Stimulated activated CD4-positive, alpha-beta T cell treated with anti-CD3 and anti-CD28 coated beads, TNF-alpha, amount 100 ng/mL, for 4 hours (primary cell): ENCODE data around the gene ARHGAP18.

Source experiments
- DNase-seq, 3 experiments: peaks; one replicate each; pipeline ENCODE4 v3.0.0-alpha.2; 2020; ENCODE audit warnings: low read depth in 3 of 3

ARHGAP18 gene

GRCh38 chr6:129719692-129720091, 9.7 kb upstream of the ARHGAP18 start:
- no peak for DNase-seq

- DNase-seq = no peak
Observed at GRCh38 chr6:129717277-129717676, 7.3 kb upstream of the ARHGAP18 start.

- DNase-seq = no peak
Observed at GRCh38 chr6:129713806-129714333, 3.9 kb upstream of the ARHGAP18 start.

GRCh38 chr6:129711271-129711631, 1.3 kb upstream of the ARHGAP18 start:
- no peak for DNase-seq

- DNase-seq = no peak
Observed at GRCh38 chr6:129710450-129711270, 683 bp upstream of the ARHGAP18 start.

DNA sequence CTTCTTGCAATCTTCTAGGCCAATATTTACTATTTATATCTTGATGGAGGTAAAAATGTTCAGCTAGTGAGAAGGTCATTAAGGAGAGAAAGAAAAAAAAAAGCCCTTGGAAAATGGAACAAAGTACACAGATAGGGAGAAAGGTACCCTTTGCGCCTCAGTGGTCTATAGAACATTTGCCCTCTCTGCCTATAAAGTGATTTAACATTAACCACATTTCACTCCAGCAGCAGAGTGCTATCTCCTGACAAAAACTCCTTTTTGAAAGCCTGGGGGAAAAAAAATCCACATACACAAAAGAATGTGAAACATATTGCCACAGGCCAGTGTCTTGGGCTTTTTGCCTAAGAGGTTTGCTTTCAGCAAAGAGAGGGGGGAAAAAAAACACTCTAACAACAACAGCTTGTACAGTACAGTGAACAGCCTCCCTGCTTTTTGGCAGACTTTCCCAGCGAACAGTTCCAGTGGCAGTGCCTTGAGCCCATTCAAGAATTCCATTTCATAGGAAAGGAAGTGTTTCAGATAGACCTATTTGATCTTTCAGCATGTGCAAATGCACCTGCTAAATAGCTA, 695 bp downstream of the ARHGAP18 start:
- DNase-seq = no peak

GRCh38 chr6:129708496-129709195, 1.3 kb downstream of the ARHGAP18 start:
- no peak for DNase-seq

- no peak for DNase-seq
Observed at GRCh38 chr6:129707882-129708495, 2.0 kb downstream of the ARHGAP18 start.

GRCh38 chr6:129707028-129707427, 2.9 kb downstream of the ARHGAP18 start:
- DNase-seq = no peak

GRCh38 chr6:129705212-129705611, 4.8 kb downstream of the ARHGAP18 start:
- no peak for DNase-seq

DNA sequence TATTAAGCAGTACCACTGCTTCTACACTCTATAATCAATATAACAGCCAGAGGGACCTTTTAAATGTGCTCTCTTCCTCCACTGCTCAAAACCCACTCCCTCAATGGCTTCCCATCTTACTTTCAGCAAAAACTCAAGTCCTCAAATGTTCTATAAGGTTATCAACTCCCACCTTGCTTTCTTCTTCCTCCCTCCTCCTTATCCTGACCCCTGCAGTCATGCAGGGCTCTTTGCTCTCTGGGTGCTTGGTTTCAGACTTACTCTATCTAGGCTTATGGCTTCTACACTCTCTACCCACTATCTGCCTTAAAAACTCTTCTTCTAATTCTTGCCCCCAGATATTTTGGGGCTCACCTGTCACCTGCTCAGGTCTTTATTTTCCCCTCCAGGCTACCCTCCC, 5.3 kb downstream of the ARHGAP18 start:
- DNase-seq = no peak

- DNase-seq = no peak
Observed at GRCh38 chr6:129701721-129702455, 8.1 kb downstream of the ARHGAP18 start.

DNA sequence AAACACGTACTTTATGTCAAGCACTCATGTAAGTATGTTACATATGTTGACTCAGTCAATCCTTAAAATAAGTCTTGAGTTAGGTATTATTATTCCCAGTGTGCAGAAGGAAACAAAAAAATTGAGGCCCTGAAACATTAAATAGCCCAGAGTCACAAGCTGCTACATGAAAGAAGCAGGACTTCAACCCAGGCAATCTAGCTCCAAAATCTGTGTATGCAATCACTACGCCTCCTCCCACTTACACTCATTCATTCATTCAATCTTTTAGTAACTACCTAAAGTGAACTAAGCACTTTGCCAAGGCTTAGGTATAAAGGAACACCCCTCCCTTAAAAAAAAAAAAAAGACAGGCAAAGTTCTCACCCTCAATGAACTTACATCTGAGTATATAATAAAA, 9.3 kb downstream of the ARHGAP18 start:
- DNase-seq = no peak

GRCh38 chr6:129699659-129700058, 10.3 kb downstream of the ARHGAP18 start:
- DNase-seq = no peak

- DNase-seq = no peak
Observed at GRCh38 chr6:129698430-129698829, 11.5 kb downstream of the ARHGAP18 start.

- no peak for DNase-seq
Observed at GRCh38 chr6:129697788-129698187, 12.2 kb downstream of the ARHGAP18 start.

DNA sequence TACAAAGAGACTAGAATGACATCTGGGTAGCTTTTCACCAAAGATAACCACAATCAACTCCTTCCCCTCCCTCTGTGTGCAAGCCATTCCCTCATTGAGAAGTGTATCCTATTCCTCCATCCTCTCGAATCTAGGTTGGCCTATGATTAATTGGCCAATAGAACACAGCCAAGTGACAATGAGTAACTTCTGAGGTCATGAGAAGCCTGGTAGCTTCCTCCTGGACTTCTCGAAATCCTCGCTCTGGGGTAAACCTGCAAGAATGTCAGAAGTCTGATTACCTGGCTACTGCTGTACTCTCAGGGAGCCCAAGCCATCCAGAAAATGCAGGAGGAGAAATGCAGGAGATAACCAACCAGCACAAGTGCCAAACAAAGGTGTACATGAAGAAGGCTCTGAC, 13.1 kb downstream of the ARHGAP18 start:
- DNase-seq = no peak

DNA sequence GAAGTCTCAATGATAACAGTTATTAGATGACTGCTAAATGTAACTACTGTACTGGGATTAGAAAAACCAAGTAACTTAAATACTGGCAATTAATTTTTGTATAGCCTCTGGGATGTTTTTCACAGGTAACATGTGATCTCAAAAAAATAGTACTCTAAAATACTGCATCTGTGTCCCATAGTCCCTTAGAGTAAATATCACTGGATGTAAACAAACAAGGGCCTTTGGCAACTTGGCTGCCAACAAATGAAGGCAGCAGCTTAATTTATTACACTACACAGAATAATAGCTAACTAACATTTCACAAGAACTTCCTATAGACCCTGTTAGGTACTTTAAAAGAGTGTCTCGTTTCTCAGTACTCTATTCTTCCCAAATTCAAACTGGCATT, 14.0 kb downstream of the ARHGAP18 start:
- no peak for DNase-seq

DNA sequence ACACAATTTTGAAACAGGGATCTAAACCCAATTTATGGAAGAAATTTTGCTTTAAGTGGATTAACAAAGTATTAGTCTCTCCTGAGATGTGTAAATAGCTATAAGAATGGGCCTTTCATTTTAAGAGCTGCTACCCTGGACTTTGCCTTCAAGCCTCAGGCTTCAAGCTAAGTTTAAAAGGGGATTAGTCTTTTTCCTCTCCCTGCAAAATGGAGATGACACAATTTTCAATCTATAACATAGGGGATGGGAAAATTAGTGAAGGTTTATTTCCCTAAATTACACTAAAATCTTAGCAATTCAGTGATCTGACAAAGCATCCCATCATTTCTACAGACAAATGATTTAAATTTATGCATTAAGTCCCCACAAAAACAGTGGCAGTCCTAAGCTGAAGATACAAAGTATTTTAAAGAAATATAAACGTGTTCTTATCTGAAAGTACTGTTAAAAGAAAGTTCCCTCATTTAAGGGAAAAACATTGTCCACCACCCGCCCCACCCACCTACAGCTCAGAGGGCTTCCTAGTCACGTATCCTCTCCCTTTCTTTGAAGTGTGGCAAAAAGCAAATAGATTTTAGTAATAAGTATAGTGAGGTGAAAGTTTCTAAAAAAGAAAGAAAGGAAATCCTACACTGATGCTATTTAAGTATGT, 14.5 kb downstream of the ARHGAP18 start:
- DNase-seq = no peak

DNA sequence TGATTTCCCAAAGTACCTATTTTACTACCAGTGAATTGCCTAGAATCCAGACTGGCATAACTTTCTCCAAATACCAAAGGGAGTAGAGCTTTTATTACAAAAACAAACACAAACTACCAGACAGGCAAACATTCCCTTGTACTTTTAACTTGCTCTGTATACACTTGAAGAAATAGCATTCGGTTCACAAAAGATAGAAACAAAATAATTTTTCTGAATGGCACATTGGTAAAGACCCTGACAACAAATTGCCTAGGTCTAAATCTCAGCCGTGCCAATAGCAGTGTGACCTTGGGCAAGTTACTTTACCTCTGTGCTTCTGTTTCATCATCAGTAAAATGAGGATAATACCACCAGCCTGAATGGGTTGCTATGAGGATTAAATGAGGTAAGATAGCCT, 15.9 kb downstream of the ARHGAP18 start:
- no peak for DNase-seq

GRCh38 chr6:129692467-129692866, 17.5 kb downstream of the ARHGAP18 start:
- no peak for DNase-seq
